Endothelial cell (in vitro differentiated cells): ENCODE measurements around the gene MGAT3. TPM values are rescaled to one million over a fixed set of nuclear protein-coding genes. Genes with fewer than 3 reads are reported as not detected.

Experiments used
- DNase-seq: peaks from one replicate; pipeline ENCODE4 v3.0.0; 2021; ENCODE audit warnings: low spot score
- H3K27ac Mint-ChIP-seq: one replicate; pipeline ENCODE4 v1.8.0; 2021; ENCODE audit warnings: mixed read lengths, inconsistent platforms; ENCODE audit not compliant: unreplicated experiment
- H3K27me3 Mint-ChIP-seq: one replicate; pipeline ENCODE4 v1.8.0; 2021; ENCODE audit warnings: mild to moderate bottlenecking, moderate library complexity, mixed read lengths, inconsistent platforms; ENCODE audit not compliant: unreplicated experiment
- H3K36me3 Mint-ChIP-seq: one replicate; pipeline ENCODE4 v1.8.0; 2021; ENCODE audit warnings: mild to moderate bottlenecking, low read depth, mixed read lengths, inconsistent platforms; ENCODE audit not compliant: unreplicated experiment
- H3K4me1 Mint-ChIP-seq: one replicate; pipeline ENCODE4 v1.8.0; 2021; ENCODE audit warnings: mild to moderate bottlenecking, mixed read lengths, inconsistent platforms; ENCODE audit not compliant: unreplicated experiment
- H3K4me3 Mint-ChIP-seq: one replicate; pipeline ENCODE4 v1.8.0; 2021; ENCODE audit warnings: mild to moderate bottlenecking, mixed read lengths, inconsistent platforms; ENCODE audit not compliant: unreplicated experiment
- H3K9me3 Mint-ChIP-seq: one replicate; pipeline ENCODE4 v1.8.0; 2021; ENCODE audit warnings: mixed read lengths, inconsistent platforms; ENCODE audit not compliant: unreplicated experiment
- total RNA-seq: library from RNA; stranded (reverse); fragmentation: NEBNext Ultra II Directional; extraction: Animal tissue kit (Norgen Biotek cat#: 25700); gene quantifications from one replicate; pipeline ENCODE4 v1.2.1, GENCODE V29; 2021; ENCODE audit not compliant: unreplicated experiment
- TF ChIP-seq, protein P1 (sequence below): fragments of 200-600 bp; sonication (generic); IDR thresholded peaks from one replicate; pipeline ENCODE4 v1.5.0; 2021; ENCODE audit warnings: antibody characterized with exemption; ENCODE audit not compliant: unreplicated experiment

Gene MGAT3
- total RNA-seq, 1 donor from 2014 or later, result 0.87 TPM

GRCh38 chr22:39448205-39449054 is 8.4 kb upstream of the MGAT3 start:
- Mint-ChIP-seq H3K36me3 (no peaks in the 10 kb centered on the region), H3K27me3 (peaks cover 2% of the 10 kb centered on the region), H3K4me1 (peaks cover 11% of the 10 kb centered on the region), H3K27ac (no peak overlapping the region), H3K4me3 (no peak overlapping the region), H3K9me3 (no peaks in the 10 kb centered on the region)
- TF ChIP-seq, protein P1, sequence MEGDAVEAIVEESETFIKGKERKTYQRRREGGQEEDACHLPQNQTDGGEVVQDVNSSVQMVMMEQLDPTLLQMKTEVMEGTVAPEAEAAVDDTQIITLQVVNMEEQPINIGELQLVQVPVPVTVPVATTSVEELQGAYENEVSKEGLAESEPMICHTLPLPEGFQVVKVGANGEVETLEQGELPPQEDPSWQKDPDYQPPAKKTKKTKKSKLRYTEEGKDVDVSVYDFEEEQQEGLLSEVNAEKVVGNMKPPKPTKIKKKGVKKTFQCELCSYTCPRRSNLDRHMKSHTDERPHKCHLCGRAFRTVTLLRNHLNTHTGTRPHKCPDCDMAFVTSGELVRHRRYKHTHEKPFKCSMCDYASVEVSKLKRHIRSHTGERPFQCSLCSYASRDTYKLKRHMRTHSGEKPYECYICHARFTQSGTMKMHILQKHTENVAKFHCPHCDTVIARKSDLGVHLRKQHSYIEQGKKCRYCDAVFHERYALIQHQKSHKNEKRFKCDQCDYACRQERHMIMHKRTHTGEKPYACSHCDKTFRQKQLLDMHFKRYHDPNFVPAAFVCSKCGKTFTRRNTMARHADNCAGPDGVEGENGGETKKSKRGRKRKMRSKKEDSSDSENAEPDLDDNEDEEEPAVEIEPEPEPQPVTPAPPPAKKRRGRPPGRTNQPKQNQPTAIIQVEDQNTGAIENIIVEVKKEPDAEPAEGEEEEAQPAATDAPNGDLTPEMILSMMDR, result no peak
- no peak for DNase-seq

DNA sequence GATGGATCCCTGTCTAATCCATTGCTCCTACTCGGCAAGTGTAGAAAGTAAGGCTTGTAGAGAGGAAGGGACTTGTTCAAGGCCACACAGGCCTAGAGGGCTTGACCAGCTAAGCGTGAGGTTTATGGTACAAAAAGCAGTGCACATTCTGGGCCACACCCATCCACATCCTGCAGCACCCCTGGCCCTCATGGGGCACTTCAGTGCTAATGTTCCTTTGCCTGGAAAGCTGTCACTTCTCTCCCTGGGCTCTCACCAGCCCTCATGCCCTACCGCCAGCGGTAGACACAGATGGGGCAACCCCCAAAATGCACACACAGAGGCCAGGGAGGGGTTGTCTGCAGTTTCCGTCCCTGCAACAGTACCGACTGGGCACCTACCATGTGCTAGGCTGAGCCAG is 7.1 kb upstream of the MGAT3 start:
- TF ChIP-seq, protein P1, result no peak
- H3K27me3 Mint-ChIP-seq, result peaks cover 2% of the 10 kb centered on the region
- peaks cover 11% of the 10 kb centered on the region for H3K4me1 Mint-ChIP-seq

GRCh38 chr22:39450258-39450955 is 6.4 kb upstream of the MGAT3 start:
- no peaks in the 10 kb centered on the region for H3K9me3 Mint-ChIP-seq
- no peak overlapping the region for H3K4me3 Mint-ChIP-seq
- H3K36me3 Mint-ChIP-seq, result no peaks in the 10 kb centered on the region
- H3K4me1 Mint-ChIP-seq, result peaks cover 11% of the 10 kb centered on the region
- no peak overlapping the region for H3K27ac Mint-ChIP-seq
- H3K27me3 Mint-ChIP-seq, result peaks cover 3% of the 10 kb centered on the region
- DNase-seq, result no peak
- TF ChIP-seq, protein P1, result no peak

More for the DNA sequence above, 7.1 kb upstream of the MGAT3 start:
- DNase-seq, result no peak
- Mint-ChIP-seq H3K4me3 (no peak overlapping the region), H3K36me3 (no peaks in the 10 kb centered on the region), H3K9me3 (no peaks in the 10 kb centered on the region), H3K27ac (no peak overlapping the region)

GRCh38 chr22:39452740-39453040 is 4.1 kb upstream of the MGAT3 start:
- Mint-ChIP-seq H3K27ac (no peak overlapping the region), H3K27me3 (peaks cover 12% of the 10 kb centered on the region), H3K4me3 (peak overlapping the region; percentile 9), H3K36me3 (no peaks in the 10 kb centered on the region), H3K9me3 (no peaks in the 10 kb centered on the region), H3K4me1 (peaks cover 12% of the 10 kb centered on the region)
- TF ChIP-seq, protein P1, result no peak
- DNase-seq, result no peak
